CD4-positive, alpha-beta T cell treated with Interleukin-4 for 1 hour (primary cell): ENCODE results near the gene SYNGR3.
"Not testable (repeated sequence)": the region's sequence is repeated elsewhere in the genome, so short reads cannot be mapped to it uniquely, and the experiment has no call there.

Source experiments
- DNase-seq, 2 donors: peaks; one replicate each; pipeline ENCODE4 v3.0.0-alpha.2; 2020 to 2022

Gene SYNGR3

GRCh38 chr16:1960665-1961630 is 28.8 kb upstream of the SYNGR3 start:
- DNase-seq = peak in 1 of 2 donors; percentile 47

- DNase-seq = peak in 1 of 2 donors; percentile 22
These were observed 28.1 kb upstream of the SYNGR3 start for GRCh38 chr16:1961651-1962067.

- DNase-seq = not testable (repeated sequence)
These were observed 27.3 kb upstream of the SYNGR3 start for GRCh38 chr16:1962161-1963153.

GRCh38 chr16:1963806-1964505 is 25.8 kb upstream of the SYNGR3 start:
- DNase-seq = peak; percentile 36 to 57

GRCh38 chr16:1964506-1965395 is 25.0 kb upstream of the SYNGR3 start, which contains the start of gene RPS2:
TSS of gene RPS2 (minus strand) at chr16:1964826. CDS start at chr16:1964625, 201 bp downstream.
- peak; percentile 99 for DNase-seq

GRCh38 chr16:1965396-1966001 is 24.3 kb upstream of the SYNGR3 start:
- peak in 1 of 2 donors; percentile 21 for DNase-seq

GRCh38 chr16:1966460-1966859 is 23.3 kb upstream of the SYNGR3 start, which contains the start of gene RNF151:
TSS of gene RNF151 (plus strand) at chr16:1966856. CDS start at chr16:1966882, 26 bp downstream.
- DNase-seq = no peak

- no peak for DNase-seq
These were observed 21.4 kb upstream of the SYNGR3 start for GRCh38 chr16:1968146-1968953.

- peak; percentile 96 to 97 for DNase-seq
These were observed 17.8 kb upstream of the SYNGR3 start, which contains the start of gene TBL3 for GRCh38 chr16:1971796-1972489. TSS of gene TBL3 (plus strand) at chr16:1972053. CDS start at chr16:1972165, 112 bp downstream.

- DNase-seq = no peak
These were observed 17.3 kb upstream of the SYNGR3 start for GRCh38 chr16:1972490-1972877.

- DNase-seq = no peak
These were observed 16.2 kb upstream of the SYNGR3 start for GRCh38 chr16:1973461-1974156.

GRCh38 chr16:1974157-1975070 is 15.4 kb upstream of the SYNGR3 start:
- no peak for DNase-seq

GRCh38 chr16:1975432-1976215 is 14.1 kb upstream of the SYNGR3 start:
- no peak for DNase-seq

GRCh38 chr16:1976216-1976520 is 13.6 kb upstream of the SYNGR3 start:
- DNase-seq = no peak

- DNase-seq = no peak
These were observed 12.6 kb upstream of the SYNGR3 start for GRCh38 chr16:1976951-1977874.

- no peak for DNase-seq
These were observed 11.9 kb upstream of the SYNGR3 start for GRCh38 chr16:1977875-1978268.
